Activated T-cell treated with anti-CD3 and anti-CD28 coated beads, Interleukin-2, amount 50 U/mL, for 4 hours (primary cell): Measurements from ENCODE around the gene CAMTA1. TPM values are rescaled to one million over a fixed set of nuclear protein-coding genes. Genes with fewer than 3 reads are reported as not detected.

Experiments used
- ATAC-seq, 2 donors: fragments of 200-7000 bp; cut with Tn5 transposase; one replicate each; pipeline ENCODE4 v1.10.0; 2021
- DNase-seq: peaks from one replicate; pipeline ENCODE4 v3.0.0-alpha.2; 2020
- H3K27me3 Mint-ChIP-seq: one replicate; pipeline ENCODE4 v1.8.0; 2021; ENCODE audit warnings: low read depth, mixed read lengths
- H3K36me3 Mint-ChIP-seq: one replicate; pipeline ENCODE4 v1.8.0; 2022; ENCODE audit warnings: mixed read lengths; ENCODE audit not compliant: insufficient read depth
- H3K4me1 Mint-ChIP-seq: one replicate; pipeline ENCODE4 v1.8.0; 2021; ENCODE audit warnings: low read depth, mixed read lengths
- H3K4me3 Mint-ChIP-seq: one replicate; pipeline ENCODE4 v1.8.0; 2021; ENCODE audit warnings: mild to moderate bottlenecking, moderate library complexity, mixed read lengths
- H3K9me3 Mint-ChIP-seq: one replicate; pipeline ENCODE4 v1.8.0; 2021; ENCODE audit warnings: mixed read lengths
- total RNA-seq, 3 donors: library from RNA; stranded (reverse); gene quantifications; one replicate each; pipeline ENCODE4 v1.2.1, GENCODE V29; 2021

CAMTA1 gene
- total RNA-seq, 3 donors from 2014 or later = 47.5 to 50.3 (median 47.7) TPM

- ATAC-seq (peak; percentile 85), DNase-seq (no peak)
- H3K4me1 Mint-ChIP-seq = peaks cover 9% of the 10 kb centered on the region
- H3K9me3 Mint-ChIP-seq = no peaks in the 10 kb centered on the region
- peaks cover 4% of the 10 kb centered on the region for H3K27me3 Mint-ChIP-seq
- H3K36me3 Mint-ChIP-seq = no peaks in the 10 kb centered on the region
- no peak overlapping the region for H3K4me3 Mint-ChIP-seq
Measured at GRCh38 chr1:7549277-7550161, 764.3 kb downstream of the CAMTA1 start.

DNA sequence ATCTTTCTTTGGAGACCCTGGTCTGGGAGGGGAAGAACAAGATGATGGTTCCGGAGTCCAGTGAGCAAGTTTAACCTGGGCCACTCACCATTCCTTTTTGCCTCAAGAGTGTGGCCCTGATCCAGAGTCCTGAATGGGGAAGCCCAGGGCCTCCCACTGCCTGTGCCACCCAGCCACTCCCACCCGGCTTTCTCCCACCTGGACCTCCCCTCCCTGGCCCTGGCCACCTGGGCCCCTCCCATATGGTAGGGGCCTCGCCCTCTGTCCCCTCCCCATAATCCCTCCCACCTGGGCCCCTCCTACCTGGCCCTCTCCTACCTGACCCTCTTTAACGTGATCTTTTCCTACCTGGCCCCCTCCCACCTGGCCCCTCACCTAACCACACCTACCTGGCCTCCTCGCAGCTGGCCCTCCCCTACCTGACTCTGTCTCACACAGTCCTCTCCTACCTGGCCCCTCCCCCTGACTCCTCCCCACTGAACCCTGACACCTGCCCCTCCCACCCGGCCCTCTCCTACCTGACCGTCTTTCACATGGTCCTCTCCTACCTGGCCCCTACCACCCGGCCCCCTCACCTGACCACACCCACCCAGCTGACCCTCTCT, 765.1 kb downstream of the CAMTA1 start:
- Mint-ChIP-seq H3K4me3 (no peak overlapping the region), H3K9me3 (no peaks in the 10 kb centered on the region), H3K4me1 (peaks cover 9% of the 10 kb centered on the region), H3K36me3 (no peaks in the 10 kb centered on the region), H3K27me3 (peaks cover 4% of the 10 kb centered on the region)
- DNase-seq = no peak
- ATAC-seq = no peak

- ATAC-seq = no peak
- no peak for DNase-seq
- Mint-ChIP-seq H3K4me3 (no peak overlapping the region), H3K36me3 (no peaks in the 10 kb centered on the region), H3K4me1 (peaks cover 9% of the 10 kb centered on the region), H3K9me3 (no peaks in the 10 kb centered on the region), H3K27me3 (peaks cover 7% of the 10 kb centered on the region)
Measured at GRCh38 chr1:7550981-7551380, 765.7 kb downstream of the CAMTA1 start.

- Mint-ChIP-seq H3K36me3 (no peaks in the 10 kb centered on the region), H3K4me3 (no peak overlapping the region), H3K9me3 (no peaks in the 10 kb centered on the region), H3K4me1 (peaks cover 9% of the 10 kb centered on the region), H3K27me3 (peaks cover 7% of the 10 kb centered on the region)
- DNase-seq (no peak), ATAC-seq (no peak)
Measured at GRCh38 chr1:7551442-7551841, 766.2 kb downstream of the CAMTA1 start.

DNA sequence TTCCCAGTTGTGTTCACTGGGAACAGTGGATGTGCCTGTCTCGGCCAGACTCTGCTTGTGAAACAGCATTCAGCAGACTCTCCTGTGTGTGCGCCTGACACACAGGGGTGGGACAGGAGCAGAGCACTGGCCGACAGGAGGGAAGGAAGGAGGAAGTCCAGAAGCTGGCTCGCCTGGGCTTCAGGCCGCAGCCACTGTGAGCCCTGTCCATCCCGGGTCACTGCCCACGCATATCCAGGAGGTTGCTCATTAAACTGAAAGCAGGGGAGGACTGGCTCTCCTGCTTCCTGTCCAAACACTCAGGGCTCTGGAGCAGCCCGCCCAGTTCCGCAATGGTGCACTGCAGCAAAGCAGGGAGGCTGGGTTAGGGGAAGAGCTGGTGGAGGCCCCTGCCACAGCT, 767.1 kb downstream of the CAMTA1 start:
- Mint-ChIP-seq H3K4me3 (no peak overlapping the region), H3K36me3 (no peaks in the 10 kb centered on the region)
- peak; percentile 1 for DNase-seq

GRCh38 chr1:7553042-7553690, 767.9 kb downstream of the CAMTA1 start:
- H3K4me1 Mint-ChIP-seq = peaks cover 9% of the 10 kb centered on the region
- H3K4me3 Mint-ChIP-seq = no peak overlapping the region
- no peak for DNase-seq
- no peaks in the 10 kb centered on the region for H3K36me3 Mint-ChIP-seq
- H3K27me3 Mint-ChIP-seq = peaks cover 8% of the 10 kb centered on the region
- no peaks in the 10 kb centered on the region for H3K9me3 Mint-ChIP-seq
- ATAC-seq = no peak

More for the DNA sequence above, 767.1 kb downstream of the CAMTA1 start:
- Mint-ChIP-seq H3K9me3 (no peaks in the 10 kb centered on the region), H3K4me1 (peaks cover 9% of the 10 kb centered on the region), H3K27me3 (peaks cover 7% of the 10 kb centered on the region)
- no peak for ATAC-seq

GRCh38 chr1:7554385-7555235, 769.4 kb downstream of the CAMTA1 start:
- no peak for ATAC-seq
- Mint-ChIP-seq H3K9me3 (no peaks in the 10 kb centered on the region), H3K4me1 (peaks cover 4% of the 10 kb centered on the region), H3K36me3 (no peaks in the 10 kb centered on the region), H3K27me3 (peaks cover 8% of the 10 kb centered on the region), H3K4me3 (no peak overlapping the region)
- DNase-seq = no peak

GRCh38 chr1:7555391-7556185, 770.3 kb downstream of the CAMTA1 start:
- Mint-ChIP-seq H3K36me3 (no peaks in the 10 kb centered on the region), H3K27me3 (peaks cover 4% of the 10 kb centered on the region), H3K9me3 (no peaks in the 10 kb centered on the region), H3K4me1 (no peaks in the 10 kb centered on the region), H3K4me3 (no peak overlapping the region)
- no peak for ATAC-seq
- no peak for DNase-seq

DNA sequence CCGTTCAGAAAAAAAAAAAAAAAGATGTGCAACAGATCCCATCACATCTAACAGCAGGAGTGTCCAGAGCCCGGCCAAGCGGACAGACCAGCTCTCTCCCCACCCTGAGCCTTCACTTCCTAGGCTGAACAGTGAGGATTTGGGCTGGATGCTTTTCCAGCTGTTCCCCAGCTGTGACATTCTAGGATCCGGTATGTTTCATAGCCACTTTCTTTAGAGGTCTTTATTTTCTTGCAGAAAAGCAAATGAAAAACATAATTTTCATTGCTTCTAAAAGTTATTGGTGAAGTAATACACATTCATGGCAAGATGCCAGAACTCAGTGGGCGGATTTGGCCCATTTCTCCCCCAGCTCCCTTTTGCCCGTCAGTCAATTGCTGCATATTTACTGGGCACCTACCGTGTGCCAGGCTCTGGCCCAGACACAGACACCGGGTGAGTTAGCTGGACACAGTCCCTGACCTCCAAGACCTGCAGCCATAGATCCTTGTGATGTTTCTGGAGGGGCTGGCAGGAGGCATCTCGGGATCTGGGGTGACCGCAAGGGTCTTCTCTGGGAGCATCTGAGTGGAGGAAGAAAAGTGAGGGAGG, 772.1 kb downstream of the CAMTA1 start:
- ATAC-seq = no peak
- DNase-seq = no peak

DNA sequence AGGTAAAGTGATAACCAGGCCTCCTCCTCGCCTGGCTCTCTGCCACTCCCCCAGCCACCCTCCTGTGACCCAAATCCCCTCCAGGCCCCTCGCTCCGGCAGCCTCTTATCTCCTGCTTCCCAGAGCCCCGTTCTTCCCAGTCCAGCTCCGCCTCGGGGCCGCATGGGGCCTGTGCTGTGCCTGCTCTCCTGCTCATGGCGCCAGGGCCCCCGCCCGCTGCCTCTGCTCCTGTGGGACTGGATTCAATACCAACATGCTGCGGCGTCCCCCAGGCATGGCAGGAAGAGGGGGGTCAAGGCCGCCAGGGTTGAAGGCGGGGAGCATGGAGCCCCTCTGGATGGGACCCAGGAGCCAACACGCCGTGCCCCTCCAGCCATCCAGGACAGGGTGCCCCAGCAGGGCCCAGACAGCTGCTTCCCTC, 772.8 kb downstream of the CAMTA1 start:
- Mint-ChIP-seq H3K4me1 (no peaks in the 10 kb centered on the region), H3K36me3 (no peaks in the 10 kb centered on the region), H3K9me3 (no peaks in the 10 kb centered on the region), H3K4me3 (no peak overlapping the region), H3K27me3 (peaks cover 4% of the 10 kb centered on the region)
- ATAC-seq = no peak
- no peak for DNase-seq

More for the DNA sequence above, 772.1 kb downstream of the CAMTA1 start:
- Mint-ChIP-seq H3K4me1 (no peaks in the 10 kb centered on the region), H3K27me3 (peaks cover 4% of the 10 kb centered on the region), H3K36me3 (no peaks in the 10 kb centered on the region), H3K9me3 (no peaks in the 10 kb centered on the region), H3K4me3 (no peak overlapping the region)

- no peaks in the 10 kb centered on the region for H3K4me1 Mint-ChIP-seq
- ATAC-seq = no peak
- H3K36me3 Mint-ChIP-seq = no peaks in the 10 kb centered on the region
- H3K9me3 Mint-ChIP-seq = no peaks in the 10 kb centered on the region
- no peak for DNase-seq
- H3K27me3 Mint-ChIP-seq = peaks cover 4% of the 10 kb centered on the region
- no peak overlapping the region for H3K4me3 Mint-ChIP-seq
Measured at GRCh38 chr1:7558481-7558880, 773.2 kb downstream of the CAMTA1 start.

DNA sequence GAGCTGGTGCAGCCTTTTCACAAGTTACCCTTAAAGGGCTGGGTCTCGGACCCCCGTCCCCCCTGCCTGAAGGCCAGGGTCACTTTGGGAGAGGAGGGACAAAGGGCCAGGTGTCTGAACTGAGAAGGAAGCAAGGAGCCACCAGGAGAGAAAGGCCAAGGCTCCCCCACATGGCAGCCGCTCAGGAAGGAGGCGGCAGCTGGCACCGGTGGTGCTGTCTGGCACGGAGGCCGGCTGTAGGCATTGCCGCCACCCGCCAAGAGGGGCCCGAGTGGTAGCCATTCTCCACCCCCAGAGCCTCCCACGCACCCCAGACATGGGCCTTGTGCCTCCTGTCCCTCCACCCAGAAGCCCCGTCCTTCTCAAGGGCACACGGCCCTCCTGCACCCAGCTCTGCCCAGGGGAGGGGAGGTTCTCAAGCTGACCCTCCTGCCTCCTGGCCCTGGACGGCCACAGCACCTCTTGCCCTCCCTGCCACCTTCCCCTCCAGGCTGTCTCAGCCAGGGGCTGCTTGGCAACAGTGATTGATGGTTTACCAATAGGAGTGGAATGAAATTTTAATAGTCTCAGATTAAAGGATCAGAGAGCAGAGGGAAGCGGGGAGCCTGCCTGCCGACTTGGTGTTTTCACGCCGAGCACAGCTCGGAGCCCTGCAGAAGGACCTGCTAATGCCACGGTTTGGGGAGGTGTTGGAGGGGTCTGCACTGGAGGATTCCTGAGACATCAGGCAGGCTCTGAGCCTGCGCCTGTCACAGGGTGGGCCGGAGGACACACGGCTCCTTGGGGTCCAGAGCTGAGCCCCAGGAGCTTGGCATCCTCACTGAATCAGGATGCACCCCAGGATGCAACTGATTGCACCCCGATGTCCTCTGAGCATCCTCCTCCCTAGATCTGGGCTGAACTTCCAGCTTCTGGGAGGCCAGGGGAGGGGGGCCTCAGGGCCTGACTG, 773.9 kb downstream of the CAMTA1 start:
- no peaks in the 10 kb centered on the region for H3K36me3 Mint-ChIP-seq
- no peak for ATAC-seq
- no peaks in the 10 kb centered on the region for H3K4me1 Mint-ChIP-seq
- H3K27me3 Mint-ChIP-seq = peaks cover 4% of the 10 kb centered on the region
- H3K4me3 Mint-ChIP-seq = no peak overlapping the region
- H3K9me3 Mint-ChIP-seq = no peaks in the 10 kb centered on the region
- DNase-seq = no peak
